NOMO-1 (cell line): ENCODE measurements around the gene TTYH1.

Experiments
- DNase-seq, 2 experiments: peaks; one replicate each; lab custom pipeline; 2025; ENCODE audit not compliant: unreplicated experiment in 2 of 2; lab: John Stamatoyannopoulos, UW

TTYH1 gene

DNA sequence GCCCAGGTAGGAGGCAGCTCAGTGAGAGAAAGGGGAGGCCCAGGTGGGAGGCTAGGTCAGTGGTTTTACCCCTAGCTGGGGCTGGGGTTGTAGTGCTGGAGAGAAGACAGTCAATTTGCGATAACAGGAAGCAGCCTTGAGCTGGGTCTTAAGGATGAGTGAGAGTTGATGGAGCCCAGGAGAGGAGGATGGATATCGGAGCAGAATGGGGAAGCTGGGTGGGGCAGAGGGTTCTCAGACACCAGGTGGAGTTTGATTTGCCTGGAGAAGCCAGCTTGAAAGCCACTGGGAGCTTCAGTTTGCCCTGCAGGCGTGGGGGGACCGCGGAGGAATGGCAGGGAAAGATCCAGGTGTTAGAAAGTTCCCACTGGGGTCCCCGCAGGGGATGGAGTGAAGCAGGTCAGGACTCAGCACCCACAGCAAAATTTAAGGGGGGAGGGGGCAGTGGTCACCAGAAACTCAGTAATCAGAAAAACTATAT, 58.7 kb downstream of the TTYH1 start:
- DNase-seq: no peak

DNA sequence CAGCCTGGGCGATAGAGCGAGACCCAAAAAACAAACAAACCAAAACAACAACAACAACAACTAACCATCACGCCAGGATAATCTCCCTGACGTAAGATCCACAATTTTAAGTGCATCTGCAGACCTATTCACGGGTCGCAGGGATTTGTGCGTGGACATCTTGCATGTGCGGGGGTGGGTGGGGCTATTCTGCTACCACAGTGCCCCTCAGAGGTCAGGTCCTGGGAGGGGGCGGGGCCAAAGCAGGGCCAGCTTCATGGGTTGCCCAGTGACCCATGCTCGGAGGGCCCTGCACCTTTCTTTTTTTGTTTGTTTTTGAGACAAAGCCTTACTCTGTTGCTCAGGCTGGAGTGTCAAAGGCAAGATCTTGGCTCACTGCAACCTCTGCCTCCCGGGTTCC, 60.4 kb downstream of the TTYH1 start:
- DNase-seq: no peak

DNA sequence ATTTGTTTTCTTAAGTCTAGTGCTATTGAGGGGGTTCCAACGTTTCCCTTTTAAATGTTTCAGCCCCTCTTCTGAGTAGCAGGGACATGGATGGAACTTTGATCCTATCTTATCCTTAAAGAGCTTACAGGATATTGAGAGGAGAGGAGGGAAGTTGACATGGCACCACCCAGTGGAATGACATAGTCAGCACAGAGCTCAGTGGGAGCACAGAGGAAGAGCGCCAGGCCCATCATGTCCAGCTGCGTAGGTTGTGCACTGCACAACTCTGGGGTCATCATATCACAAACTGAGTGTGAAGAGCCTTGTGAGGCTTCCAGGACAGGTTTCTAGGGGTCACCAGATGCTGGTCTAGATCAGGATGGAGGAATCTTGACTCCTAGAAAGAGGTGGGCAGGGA, 62.4 kb downstream of the TTYH1 start:
- DNase-seq: no peak

DNA sequence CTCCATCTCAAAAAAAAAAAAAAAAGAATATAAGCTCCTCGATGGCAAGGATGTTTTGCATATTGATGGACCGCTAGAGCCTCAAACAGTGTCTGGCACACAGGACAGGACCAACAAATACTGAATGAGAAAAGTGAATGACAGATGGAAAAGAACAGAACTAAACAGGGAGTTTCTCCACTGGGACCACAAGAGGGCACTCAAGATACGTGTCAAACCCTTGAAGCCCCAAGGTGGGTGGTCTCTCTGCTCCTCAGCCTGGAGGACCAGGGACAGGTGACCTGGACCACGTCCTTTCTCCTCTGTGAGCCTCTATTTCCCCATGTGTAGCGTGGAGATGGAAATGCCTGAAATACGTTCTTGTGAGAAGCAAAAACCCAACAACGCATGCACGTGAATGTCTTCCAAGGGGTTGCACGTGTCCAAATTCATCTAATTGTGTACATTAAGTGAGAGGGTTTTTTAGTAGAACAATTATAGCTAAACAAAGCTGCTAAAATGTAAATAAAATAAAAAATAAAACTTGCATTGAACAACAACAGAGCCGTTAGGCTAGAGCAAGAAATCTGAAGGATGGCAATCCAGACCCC, 63.5 kb downstream of the TTYH1 start:
- DNase-seq: peak in 1 of 2 experiments; percentile 59

DNA sequence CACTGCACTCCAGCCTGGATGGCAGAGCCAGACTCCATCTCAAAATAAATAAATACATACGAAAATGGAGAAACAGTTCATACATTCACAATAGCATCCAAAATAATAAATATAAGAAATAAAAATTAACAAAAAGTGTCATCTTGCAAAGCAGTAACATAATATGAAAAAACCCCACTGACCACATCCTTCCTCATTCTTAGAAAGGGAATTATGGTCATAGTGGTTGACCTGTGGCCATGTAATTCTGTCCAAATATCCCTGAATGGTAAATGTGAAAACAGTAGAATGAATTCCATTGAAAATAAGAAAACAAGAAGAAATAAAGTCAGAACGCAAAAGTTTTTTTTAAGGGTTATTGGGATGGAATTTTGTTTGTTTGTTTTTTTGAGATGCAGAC, 64.8 kb downstream of the TTYH1 start:
- peak in 1 of 2 experiments; percentile 74 for DNase-seq

DNA sequence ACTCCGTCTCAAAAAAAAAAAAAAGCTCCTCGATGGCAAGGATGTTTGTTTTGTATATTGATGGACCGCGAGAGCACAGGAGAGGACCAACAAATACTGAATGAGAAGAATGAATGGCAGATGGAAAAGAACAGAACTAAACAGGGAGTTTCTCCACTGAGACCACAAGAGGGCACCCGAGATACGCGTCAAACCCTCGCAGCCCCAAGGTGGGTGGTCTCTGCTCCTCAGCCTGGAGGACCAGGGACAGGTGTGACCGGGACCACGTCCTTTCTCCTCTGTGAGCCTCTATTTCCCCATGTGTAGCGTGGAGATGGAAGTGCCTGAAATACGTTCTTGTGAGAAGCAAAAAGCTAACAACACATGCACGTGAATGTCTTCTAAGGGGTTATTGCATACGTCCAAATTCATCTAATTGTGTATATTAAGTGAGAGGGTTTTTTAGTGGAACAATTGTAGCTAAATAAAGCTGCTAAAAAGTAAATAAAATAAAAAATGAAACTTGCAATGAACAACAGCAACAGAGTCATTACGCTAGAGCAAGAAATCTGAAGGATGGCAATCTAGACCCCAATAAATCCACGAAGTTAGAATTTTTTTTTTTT, 66.2 kb downstream of the TTYH1 start:
- peak in 1 of 2 experiments; percentile 45 for DNase-seq

DNA sequence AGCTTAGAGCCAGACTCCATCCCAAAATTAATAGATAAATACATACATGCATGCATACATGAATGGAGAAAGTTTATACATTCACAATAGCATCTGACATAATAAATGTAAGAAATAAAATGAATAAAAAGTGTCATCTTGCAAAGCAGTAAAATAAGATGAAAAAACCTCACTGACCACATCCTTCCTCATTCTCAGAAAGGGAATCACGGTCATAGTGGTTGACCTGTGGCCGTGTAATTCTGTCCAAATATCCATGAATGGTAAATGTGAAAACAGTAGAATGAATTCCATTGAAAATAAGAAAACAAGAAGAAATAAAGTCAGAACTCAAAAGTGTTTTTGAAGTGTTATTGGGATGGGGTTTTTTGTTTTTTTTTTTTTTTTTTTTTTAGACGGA, 67.6 kb downstream of the TTYH1 start:
- peak; percentile 24 to 80 for DNase-seq

DNA sequence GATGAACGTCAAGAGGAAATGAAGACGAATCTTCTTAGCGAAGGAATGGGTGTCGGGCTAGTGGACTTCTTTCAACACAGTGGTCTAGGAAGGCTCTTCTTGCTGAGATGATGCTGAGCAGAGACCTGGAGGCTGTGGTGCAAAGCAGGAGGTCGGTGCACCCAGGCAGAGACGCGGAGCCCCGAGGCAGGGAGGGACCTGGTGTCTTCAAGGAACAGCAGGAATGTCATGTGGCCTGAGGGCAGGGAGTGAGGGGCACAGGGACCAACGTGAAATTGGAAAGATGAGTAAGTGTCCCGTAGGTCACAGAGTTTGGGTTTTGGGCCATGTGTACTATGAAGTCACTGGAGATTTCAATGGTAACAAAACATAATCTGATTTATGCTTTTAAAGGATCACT, 69.2 kb downstream of the TTYH1 start:
- no peak for DNase-seq

DNA sequence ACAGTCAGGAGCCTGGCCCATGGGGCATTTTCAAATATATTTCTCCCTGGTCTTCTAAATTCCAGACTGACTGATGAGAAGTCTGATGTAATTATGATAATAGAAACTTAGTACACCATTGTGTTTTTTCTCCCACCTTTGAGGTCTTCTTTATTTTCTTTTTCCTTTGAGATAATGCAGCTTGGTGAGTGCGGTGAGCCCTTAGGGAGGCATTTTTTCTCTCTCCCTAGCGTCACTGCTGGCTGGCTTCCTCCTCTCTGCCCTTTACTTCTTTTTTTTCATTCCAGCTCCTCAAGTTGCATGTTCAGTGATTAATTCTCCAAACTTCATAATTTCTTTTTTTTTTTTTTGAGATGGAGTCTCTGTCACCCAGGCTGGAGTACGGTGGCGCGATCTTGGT, 70.6 kb downstream of the TTYH1 start:
- peak in 1 of 2 experiments; percentile 31 for DNase-seq
